Measurements from ENCODE around the gene ABL1. TPM values are rescaled to one million over a fixed set of nuclear protein-coding genes. Genes with fewer than 3 reads are reported as not detected.

Gene ABL1
- total RNA-seq (2021), result 79.4 and 83.6 TPM in 2 replicates
- long read RNA-seq, full-length matches to known transcripts, result 14 of 80 reads
- long read RNA-seq, partial matches to known transcripts, result 56 of 80 reads
- long read RNA-seq, other reads (novel, unspliced or antisense), result 10 of 80 reads

- Histone ChIP-seq H3K56ac (ENCODE audit: insufficient read length, low read depth, low read length) (peak within 1 kb of the TSS; percentile 40), H3K14ac (ENCODE audit: insufficient read depth, low read length) (peak within 1 kb of the TSS; percentile 98), H3K23me2 (ENCODE audit: insufficient read length, low read depth, low read length, poor library complexity, severe bottlenecking) (peaks cover 9% of the 10 kb centered on the region), H3K27me3 (ENCODE audit: insufficient read depth, low read length) (no peaks in the 10 kb centered on the region), H4K91ac (ENCODE audit: insufficient read length, low read depth, low read length) (no peak within 1 kb of the TSS), H2AK5ac (ENCODE audit: insufficient read length, low read length) (no peak within 1 kb of the TSS), H3K9ac (ENCODE audit: extremely low read depth, insufficient read length, low read length) (peak within 1 kb of the TSS; percentile 72), H3K79me2 (ENCODE audit: insufficient read depth, low read length) (peaks cover 20% of the 10 kb centered on the region), H3K9me3 (ENCODE audit: control insufficient read depth, low read depth, low read length) (no peaks in the 10 kb centered on the region), H3K23ac (ENCODE audit: insufficient read length, low read depth, low read length) (no peak within 1 kb of the TSS), H3T11ph (ENCODE audit: low read length) (peak within 1 kb of the TSS; percentile 43), H3K4me1 (ENCODE audit: insufficient read depth, low read length) (peaks cover 4% of the 10 kb centered on the region; the same call in 1 of the 2 replicates), H2BK15ac (ENCODE audit: low read depth, low read length) (no peak within 1 kb of the TSS), H2BK120ac (ENCODE audit: low read depth, low read length, poor library complexity, severe bottlenecking) (no peak within 1 kb of the TSS), H2BK20ac (ENCODE audit: low read depth, low read length, poor library complexity, severe bottlenecking) (no peak within 1 kb of the TSS), H4K20me1 (ENCODE audit: control insufficient read depth, insufficient read depth, insufficient read length) (no peaks in the 10 kb centered on the region), H2BK5ac (ENCODE audit: insufficient read length, low read length) (no peak within 1 kb of the TSS), H3K4ac (ENCODE audit: low read depth, low read length) (no peak within 1 kb of the TSS; the same call in 1 of the 2 replicates), H3K27ac (ENCODE audit: insufficient read length, low read depth, low read length) (peak within 1 kb of the TSS; percentile 57), H2BK12ac (ENCODE audit: insufficient read length, low read depth, low read length) (peak within 1 kb of the TSS; percentile 64), H3K18ac (ENCODE audit: insufficient read length, low read depth, low read length) (peak within 1 kb of the TSS; percentile 91), H3K79me1 (ENCODE audit: insufficient read depth, low read depth, low read length, poor library complexity, severe bottlenecking) (no peaks in the 10 kb centered on the region), H4K8ac (replicated peaks; ENCODE audit: insufficient read length, low read depth, low read length) (peak within 1 kb of the TSS; percentile 87), H4K5ac (ENCODE audit: insufficient read length, low read depth, low read length) (peak within 1 kb of the TSS; percentile 72), H2AFZ (ENCODE audit: low read length) (peak within 1 kb of the TSS; percentile 79), H3K4me2 (ENCODE audit: insufficient read depth, insufficient read length, low read length) (peak within 1 kb of the TSS; percentile 90)
- peaks cover 55 to 61% of the 10 kb centered on the region in 2 experiments for H3K4me1 Mint-ChIP-seq
- WGBS (ENCODE audit: extremely low coverage, insufficient read length, low lambda C conversion rate), result no CpG with 5 or more reads among the region's 78 CpGs
- H3K27me3 Mint-ChIP-seq (ENCODE audit: low read depth), result no peaks in the 10 kb centered on the region
- H3K36me3 Mint-ChIP-seq (ENCODE audit: insufficient read depth in 1 of 3, low read depth in 3 of 3), result no peaks in the 10 kb centered on the region; a peak in 2 of 7 replicates
- H3K9me3 Mint-ChIP-seq, result no peaks in the 10 kb centered on the region
- peak within 1 kb of the TSS; percentile 91 to 93 for H3K4me3 Mint-ChIP-seq
- DNase-seq, result peak; percentile 61
- peak within 1 kb of the TSS; percentile 93 to 97 (median 95) for H3K27ac Mint-ChIP-seq
- TF ChIP-seq CTCF (conservative IDR thresholded peaks at IDR 0.05), result no peak
Measured at GRCh38 chr9:130834371-130835336, at the start of gene ABL1. ABL1 (plus strand) TSS chr9:130835254; CDS start chr9:130835447, 193 bp downstream.
